PFSK-1 (cell line): ENCODE measurements around the gene NRDC.

Experiments
- POLR2AphosphoS5 ChIP-seq: IDR thresholded peaks from 2 replicates; pipeline ENCODE4 v1.6.1; 2012; ENCODE audit warnings: low read depth, mild to moderate bottlenecking, control low read depth, low read length, moderate library complexity
- TF ChIP-seq, protein P1 (sequence below), 2 experiments: IDR thresholded peaks; 2 replicates each; pipeline versions ENCODE4 v1.6.1 to v1.8.0; 2011 to 2012; ENCODE audit warnings: low read depth in 2 of 2, low read length in 2 of 2, control low read depth in 1 of 2, inconsistent platforms in 1 of 2, mild to moderate bottlenecking in 1 of 2, moderate library complexity in 1 of 2; ENCODE audit not compliant: insufficient read depth in 1 of 2

DNA sequence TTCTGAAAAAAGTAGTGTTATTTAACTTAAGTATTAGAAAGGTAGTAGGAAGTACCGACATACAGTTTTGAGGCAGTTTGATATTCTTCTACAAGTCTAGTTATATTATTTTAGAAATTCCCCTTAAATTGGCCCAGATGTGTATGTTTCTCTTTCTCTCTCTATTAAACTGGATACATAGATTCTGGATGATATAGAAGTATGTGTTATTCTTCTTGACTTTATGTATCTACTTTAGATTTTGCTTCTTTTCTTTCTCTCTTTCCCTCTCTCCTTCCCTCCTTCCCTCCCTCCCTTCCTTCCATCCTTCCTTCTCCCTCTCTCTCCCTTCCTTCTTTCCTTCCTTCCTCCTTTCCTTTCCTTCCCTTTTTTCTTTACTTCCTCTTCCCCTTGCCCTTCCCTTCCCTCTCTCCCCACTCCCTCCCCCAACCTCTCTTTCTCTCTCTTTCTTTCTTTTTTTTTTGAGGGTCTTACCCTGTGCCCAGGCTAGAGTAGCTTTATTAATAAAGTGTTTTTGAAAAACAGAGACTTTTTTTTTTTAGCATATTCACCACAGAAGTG, 137.3 kb downstream of the NRDC start:
- TF ChIP-seq POLR2AphosphoS5, result no peak
- TF ChIP-seq, protein P1, sequence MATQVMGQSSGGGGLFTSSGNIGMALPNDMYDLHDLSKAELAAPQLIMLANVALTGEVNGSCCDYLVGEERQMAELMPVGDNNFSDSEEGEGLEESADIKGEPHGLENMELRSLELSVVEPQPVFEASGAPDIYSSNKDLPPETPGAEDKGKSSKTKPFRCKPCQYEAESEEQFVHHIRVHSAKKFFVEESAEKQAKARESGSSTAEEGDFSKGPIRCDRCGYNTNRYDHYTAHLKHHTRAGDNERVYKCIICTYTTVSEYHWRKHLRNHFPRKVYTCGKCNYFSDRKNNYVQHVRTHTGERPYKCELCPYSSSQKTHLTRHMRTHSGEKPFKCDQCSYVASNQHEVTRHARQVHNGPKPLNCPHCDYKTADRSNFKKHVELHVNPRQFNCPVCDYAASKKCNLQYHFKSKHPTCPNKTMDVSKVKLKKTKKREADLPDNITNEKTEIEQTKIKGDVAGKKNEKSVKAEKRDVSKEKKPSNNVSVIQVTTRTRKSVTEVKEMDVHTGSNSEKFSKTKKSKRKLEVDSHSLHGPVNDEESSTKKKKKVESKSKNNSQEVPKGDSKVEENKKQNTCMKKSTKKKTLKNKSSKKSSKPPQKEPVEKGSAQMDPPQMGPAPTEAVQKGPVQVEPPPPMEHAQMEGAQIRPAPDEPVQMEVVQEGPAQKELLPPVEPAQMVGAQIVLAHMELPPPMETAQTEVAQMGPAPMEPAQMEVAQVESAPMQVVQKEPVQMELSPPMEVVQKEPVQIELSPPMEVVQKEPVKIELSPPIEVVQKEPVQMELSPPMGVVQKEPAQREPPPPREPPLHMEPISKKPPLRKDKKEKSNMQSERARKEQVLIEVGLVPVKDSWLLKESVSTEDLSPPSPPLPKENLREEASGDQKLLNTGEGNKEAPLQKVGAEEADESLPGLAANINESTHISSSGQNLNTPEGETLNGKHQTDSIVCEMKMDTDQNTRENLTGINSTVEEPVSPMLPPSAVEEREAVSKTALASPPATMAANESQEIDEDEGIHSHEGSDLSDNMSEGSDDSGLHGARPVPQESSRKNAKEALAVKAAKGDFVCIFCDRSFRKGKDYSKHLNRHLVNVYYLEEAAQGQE (IDR thresholded peaks at IDR 0.05; ENCODE audit: insufficient read depth in 1 of 2, low read depth in 2 of 2, low read length in 2 of 2), result no peak
